ENCODE results near the gene GMPPA. TPM values are rescaled to one million over a fixed set of nuclear protein-coding genes. Genes with fewer than 3 reads are reported as not detected.

GMPPA gene
- total RNA-seq, 1 experiment from 2014 or later = 47.0 TPM

DNA sequence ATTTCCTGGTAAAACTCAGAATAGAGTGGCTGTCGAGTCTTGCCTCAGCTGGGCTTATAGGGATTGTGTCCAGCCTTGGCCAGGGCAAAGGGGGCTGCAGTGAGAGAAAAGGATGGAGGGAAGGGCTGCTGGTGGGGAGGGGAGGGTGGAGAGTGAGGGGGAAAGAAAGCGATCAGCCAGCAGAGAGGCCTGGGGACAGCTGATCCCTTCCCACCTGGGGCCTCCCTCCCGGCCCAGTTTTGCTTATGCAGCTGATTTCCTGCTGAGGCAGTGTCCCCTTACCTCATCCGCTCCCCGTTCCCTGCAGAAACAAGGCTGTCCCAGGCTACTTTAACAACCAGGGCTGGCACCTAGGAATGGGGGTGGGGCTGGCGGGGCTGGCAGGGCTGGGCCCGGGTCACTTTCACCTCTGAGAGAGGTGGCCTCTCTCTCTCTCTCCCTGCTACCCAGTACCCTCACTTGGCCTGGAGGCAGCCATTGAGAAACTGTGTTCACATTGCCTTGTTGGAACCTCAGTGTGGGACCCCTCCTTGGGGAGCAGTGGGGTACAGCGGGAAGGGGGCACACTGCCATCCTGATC lies 12.2 kb upstream of the GMPPA start:
- no peaks in the 10 kb centered on the region for H3K36me3 ChIP-seq
- no peak for DNase-seq (ENCODE audit: low read depth in 1 of 2, low spot score in 2 of 2)
- H3K4me1 ChIP-seq (replicated peaks) = peaks cover 8% of the 10 kb centered on the region
- no peak overlapping the region for H3K27ac ChIP-seq
- H3K4me3 ChIP-seq = no peak overlapping the region
- peaks cover 37% of the 10 kb centered on the region for H3K27me3 ChIP-seq (replicated peaks)
- no peaks in the 10 kb centered on the region for H3K9me3 ChIP-seq (replicated peaks)

DNA sequence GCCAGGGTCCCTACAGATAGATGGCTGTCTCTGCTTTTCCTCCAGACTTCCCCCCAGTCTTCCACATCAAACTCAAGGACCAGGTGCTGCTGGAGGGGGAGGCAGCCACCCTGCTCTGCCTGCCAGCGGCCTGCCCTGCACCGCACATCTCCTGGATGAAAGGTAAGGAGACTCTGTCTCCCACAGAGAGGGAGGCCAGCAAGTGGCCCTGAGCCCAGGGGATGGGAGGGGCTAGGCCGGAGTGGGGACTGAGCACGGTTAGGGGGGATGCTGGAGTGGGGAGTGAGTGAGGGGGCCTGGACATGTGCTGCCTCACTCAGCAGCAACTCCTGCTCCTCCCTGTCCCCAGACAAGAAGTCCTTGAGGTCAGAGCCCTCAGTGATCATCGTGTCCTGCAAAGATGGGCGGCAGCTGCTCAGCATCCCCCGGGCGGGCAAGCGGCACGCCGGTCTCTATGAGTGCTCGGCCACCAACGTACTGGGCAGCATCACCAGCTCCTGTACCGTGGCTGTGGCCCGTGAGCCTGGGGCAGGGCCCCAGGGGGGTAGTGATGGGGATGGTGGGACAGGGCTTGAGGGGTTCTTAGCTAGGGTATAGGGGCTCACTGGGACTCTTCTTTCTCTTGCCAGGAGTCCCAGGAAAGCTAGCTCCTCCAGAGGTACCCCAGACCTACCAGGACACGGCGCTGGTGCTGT lies 10.4 kb upstream of the GMPPA start:
- Histone ChIP-seq H3K36me3 (no peaks in the 10 kb centered on the region), H3K4me3 (no peak overlapping the region), H3K9me3 (replicated peaks) (no peaks in the 10 kb centered on the region), H3K4me1 (replicated peaks) (peaks cover 8% of the 10 kb centered on the region), H3K27me3 (replicated peaks) (peaks cover 33% of the 10 kb centered on the region), H3K27ac (no peak overlapping the region)
- no peak for DNase-seq (ENCODE audit: low read depth in 1 of 2, low spot score in 2 of 2)

DNA sequence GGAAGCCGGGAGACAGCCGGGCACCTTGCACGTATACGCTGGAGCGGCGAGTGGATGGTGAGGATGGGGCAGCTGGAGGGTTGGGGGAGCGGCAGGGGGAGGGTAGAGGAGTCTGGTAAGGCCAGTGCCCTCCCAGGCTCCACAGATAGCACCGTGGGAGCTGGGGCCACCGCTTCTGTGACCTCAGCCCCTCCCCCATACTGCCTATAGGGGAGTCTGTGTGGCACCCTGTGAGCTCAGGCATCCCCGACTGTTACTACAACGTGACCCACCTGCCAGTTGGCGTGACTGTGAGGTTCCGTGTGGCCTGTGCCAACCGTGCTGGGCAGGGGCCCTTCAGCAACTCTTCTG lies 9.9 kb upstream of the GMPPA start:
- Histone ChIP-seq H3K27me3 (replicated peaks) (peaks cover 33% of the 10 kb centered on the region), H3K9me3 (replicated peaks) (no peaks in the 10 kb centered on the region), H3K27ac (no peak overlapping the region), H3K4me3 (no peak overlapping the region), H3K4me1 (replicated peaks) (peaks cover 8% of the 10 kb centered on the region), H3K36me3 (no peaks in the 10 kb centered on the region)
- DNase-seq (ENCODE audit: low read depth in 1 of 2, low spot score in 2 of 2) = no peak

DNA sequence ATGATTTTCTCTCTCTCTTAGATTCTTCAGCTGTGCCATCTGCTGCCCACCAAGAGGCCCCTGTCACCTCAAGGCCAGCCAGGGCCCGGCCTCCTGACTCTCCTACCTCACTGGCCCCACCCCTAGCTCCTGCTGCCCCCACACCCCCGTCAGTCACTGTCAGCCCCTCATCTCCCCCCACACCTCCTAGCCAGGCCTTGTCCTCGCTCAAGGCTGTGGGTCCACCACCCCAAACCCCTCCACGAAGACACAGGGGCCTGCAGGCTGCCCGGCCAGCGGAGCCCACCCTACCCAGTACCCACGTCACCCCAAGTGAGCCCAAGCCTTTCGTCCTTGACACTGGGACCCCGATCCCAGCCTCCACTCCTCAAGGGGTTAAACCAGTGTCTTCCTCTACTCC lies 9.4 kb upstream of the GMPPA start:
- no peaks in the 10 kb centered on the region for H3K9me3 ChIP-seq (replicated peaks)
- no peaks in the 10 kb centered on the region for H3K36me3 ChIP-seq
- DNase-seq (ENCODE audit: low read depth in 1 of 2, low spot score in 2 of 2) = no peak
- H3K27me3 ChIP-seq (replicated peaks) = peaks cover 28% of the 10 kb centered on the region
- peaks cover 5% of the 10 kb centered on the region for H3K4me1 ChIP-seq (replicated peaks)
- no peak overlapping the region for H3K27ac ChIP-seq
- H3K4me3 ChIP-seq = no peak overlapping the region

DNA sequence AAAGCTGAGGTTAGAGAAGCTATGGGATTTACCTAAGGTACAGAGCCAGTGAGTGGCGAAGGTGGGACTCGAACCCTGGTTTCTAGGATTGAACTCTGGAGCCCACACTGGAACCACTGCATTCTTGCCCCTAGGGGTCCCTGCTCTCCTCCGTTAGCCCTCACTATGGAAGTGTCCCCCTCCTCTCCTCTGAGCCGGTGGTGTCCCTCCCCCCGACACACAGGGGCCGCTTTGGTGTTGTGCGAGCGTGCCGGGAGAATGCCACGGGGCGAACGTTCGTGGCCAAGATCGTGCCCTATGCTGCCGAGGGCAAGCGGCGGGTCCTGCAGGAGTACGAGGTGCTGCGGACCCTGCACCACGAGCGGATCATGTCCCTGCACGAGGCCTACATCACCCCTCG lies 8.5 kb upstream of the GMPPA start:
- Histone ChIP-seq H3K4me1 (replicated peaks) (no peaks in the 10 kb centered on the region), H3K27ac (no peak overlapping the region), H3K36me3 (no peaks in the 10 kb centered on the region), H3K4me3 (no peak overlapping the region), H3K27me3 (replicated peaks) (peaks cover 19% of the 10 kb centered on the region), H3K9me3 (replicated peaks) (no peaks in the 10 kb centered on the region)
- no peak for DNase-seq (ENCODE audit: low read depth in 1 of 2, low spot score in 2 of 2)

DNA sequence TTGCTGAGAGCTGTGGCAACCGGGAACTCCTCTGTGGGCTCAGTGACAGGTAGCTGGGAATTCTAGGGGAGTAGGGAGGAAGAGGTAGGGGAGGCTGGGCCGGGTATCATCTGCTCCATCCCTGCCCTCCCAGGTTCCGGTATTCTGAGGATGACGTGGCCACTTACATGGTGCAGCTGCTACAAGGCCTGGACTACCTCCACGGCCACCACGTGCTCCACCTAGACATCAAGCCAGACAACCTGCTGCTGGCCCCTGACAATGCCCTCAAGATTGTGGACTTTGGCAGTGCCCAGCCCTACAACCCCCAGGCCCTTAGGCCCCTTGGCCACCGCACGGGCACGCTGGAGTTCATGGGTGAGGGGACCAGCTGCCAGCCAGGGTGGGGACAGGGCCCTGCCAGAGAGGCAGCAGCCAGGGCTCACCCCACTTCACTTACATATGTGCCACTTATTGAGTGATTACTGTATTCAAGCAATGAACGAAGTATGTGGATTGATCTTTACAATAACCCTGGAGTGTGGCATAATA lies 8.0 kb upstream of the GMPPA start:
- H3K9me3 ChIP-seq (replicated peaks) = no peaks in the 10 kb centered on the region
- H3K27ac ChIP-seq = no peak overlapping the region
- DNase-seq (ENCODE audit: low read depth in 1 of 2, low spot score in 2 of 2) = no peak
- no peak overlapping the region for H3K4me3 ChIP-seq
- H3K4me1 ChIP-seq (replicated peaks) = peaks cover 3% of the 10 kb centered on the region
- H3K27me3 ChIP-seq (replicated peaks) = peaks cover 14% of the 10 kb centered on the region
- no peaks in the 10 kb centered on the region for H3K36me3 ChIP-seq

DNA sequence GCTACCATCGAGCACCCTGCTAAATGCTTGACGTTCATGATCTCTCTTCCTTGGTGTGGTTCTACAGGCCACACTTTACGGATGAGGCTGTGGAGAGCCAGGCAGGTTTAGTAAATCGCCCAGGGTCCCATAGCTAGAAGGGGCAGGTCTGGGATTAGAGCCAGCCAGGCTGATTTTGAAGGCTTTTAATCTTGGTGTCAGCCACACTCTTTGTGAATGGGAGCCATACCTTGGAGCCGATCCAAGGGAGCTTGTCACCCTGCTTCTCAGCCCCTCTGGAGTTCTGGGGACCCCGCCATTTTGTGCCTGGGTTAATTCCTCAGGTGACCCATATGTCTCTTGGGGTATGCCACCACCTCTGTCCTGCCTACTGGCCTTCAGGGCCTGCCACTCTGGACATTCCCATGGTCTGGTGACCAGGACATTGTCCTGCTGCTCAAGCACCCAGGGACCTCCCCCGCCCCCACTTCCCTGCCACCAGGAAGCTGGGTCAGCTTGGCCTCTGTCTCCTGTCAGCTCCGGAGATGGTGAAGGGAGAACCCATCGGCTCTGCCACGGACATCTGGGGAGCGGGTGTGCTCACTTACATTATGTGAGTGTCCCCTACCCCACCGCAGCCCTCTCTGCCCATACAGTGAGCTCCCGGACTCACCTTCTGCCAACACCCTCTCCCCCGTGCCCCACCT lies 7.3 kb upstream of the GMPPA start:
- Histone ChIP-seq H3K27me3 (replicated peaks) (peaks cover 7% of the 10 kb centered on the region; the same call in 1 of the 2 replicates), H3K4me3 (no peak overlapping the region), H3K27ac (no peak overlapping the region), H3K9me3 (replicated peaks) (no peaks in the 10 kb centered on the region), H3K36me3 (no peaks in the 10 kb centered on the region), H3K4me1 (replicated peaks) (peaks cover 5% of the 10 kb centered on the region)
- DNase-seq (ENCODE audit: low read depth in 1 of 2, low spot score in 2 of 2) = no peak

DNA sequence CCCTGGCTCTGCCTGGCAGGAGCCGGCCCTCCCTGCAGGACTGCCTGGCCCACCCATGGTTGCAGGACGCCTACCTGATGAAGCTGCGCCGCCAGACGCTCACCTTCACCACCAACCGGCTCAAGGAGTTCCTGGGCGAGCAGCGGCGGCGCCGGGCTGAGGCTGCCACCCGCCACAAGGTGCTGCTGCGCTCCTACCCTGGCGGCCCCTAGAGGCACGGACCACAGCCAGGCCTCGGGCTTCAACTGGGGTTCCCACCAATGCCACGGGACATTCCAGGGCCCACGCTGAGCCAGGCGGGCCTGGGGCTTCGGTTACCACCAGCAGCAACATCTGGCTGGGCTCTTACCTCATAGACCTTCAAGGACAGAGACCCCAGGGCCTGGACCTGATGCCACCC lies 6.1 kb upstream of the GMPPA start:
- Histone ChIP-seq H3K27me3 (replicated peaks) (no peaks in the 10 kb centered on the region), H3K4me3 (no peak overlapping the region), H3K4me1 (replicated peaks) (peaks cover 10% of the 10 kb centered on the region), H3K27ac (no peak overlapping the region), H3K9me3 (replicated peaks) (no peaks in the 10 kb centered on the region), H3K36me3 (no peaks in the 10 kb centered on the region)
- DNase-seq (ENCODE audit: low read depth in 1 of 2, low spot score in 2 of 2) = no peak

DNA sequence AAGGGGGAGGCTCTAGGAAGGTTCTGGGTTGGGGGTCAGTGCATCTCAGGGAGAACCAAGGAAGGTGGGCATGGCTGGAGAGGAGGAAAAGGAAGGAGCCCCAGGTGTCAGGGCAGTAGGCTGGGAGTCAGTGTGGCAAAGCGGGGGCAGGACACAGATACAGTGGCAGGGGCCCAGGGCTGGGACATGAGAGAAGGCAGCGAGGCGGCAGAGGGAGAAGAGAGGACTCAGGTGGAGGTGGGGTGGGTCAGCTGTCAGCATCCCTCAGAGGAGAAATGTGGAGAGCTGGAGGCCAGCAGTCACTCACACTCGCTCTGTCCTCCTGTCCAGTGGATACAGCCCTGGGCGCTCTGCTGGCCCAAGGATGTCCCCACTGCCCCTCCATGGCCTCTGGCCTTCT lies 5.6 kb upstream of the GMPPA start:
- H3K27ac ChIP-seq = no peak overlapping the region
- peaks cover 15% of the 10 kb centered on the region for H3K4me1 ChIP-seq (replicated peaks)
- DNase-seq (ENCODE audit: low read depth in 1 of 2, low spot score in 2 of 2) = no peak
- no peaks in the 10 kb centered on the region for H3K9me3 ChIP-seq (replicated peaks)
- H3K36me3 ChIP-seq = no peaks in the 10 kb centered on the region
- H3K4me3 ChIP-seq = no peak overlapping the region
- H3K27me3 ChIP-seq (replicated peaks) = no peaks in the 10 kb centered on the region

DNA sequence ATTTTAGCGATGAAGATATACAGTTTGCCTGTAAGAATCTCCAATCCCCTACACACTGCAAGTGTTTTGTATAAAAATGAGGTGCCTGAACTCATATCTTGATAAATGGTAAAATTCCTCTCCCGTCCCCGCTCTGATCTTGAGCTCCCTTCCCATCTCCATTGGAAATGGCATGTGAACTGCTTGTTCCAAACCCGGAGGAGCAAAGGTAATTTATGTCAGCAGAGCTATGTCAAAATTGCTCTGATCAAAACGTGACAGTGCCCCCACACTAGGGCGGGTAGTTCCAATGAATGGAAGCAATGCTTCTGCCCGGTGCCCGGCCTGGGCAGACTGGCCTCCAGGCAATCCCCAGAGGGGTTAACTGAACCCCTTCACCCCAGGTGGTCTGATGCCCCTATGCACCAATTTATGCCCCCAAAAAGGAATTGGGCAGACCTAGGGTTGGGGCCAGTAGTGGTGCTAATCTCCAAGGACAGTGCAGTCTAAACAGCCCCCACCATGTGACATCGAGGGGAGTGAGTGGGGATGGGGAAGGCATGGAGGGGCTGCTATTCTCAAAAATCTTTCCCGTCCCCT lies 3.6 kb upstream of the GMPPA start:
- Histone ChIP-seq H3K36me3 (no peaks in the 10 kb centered on the region), H3K27ac (no peak overlapping the region), H3K4me1 (replicated peaks) (peaks cover 26% of the 10 kb centered on the region), H3K4me3 (no peak overlapping the region), H3K9me3 (replicated peaks) (no peaks in the 10 kb centered on the region), H3K27me3 (replicated peaks) (no peaks in the 10 kb centered on the region)
- DNase-seq (ENCODE audit: low read depth in 1 of 2, low spot score in 2 of 2) = no peak

DNA sequence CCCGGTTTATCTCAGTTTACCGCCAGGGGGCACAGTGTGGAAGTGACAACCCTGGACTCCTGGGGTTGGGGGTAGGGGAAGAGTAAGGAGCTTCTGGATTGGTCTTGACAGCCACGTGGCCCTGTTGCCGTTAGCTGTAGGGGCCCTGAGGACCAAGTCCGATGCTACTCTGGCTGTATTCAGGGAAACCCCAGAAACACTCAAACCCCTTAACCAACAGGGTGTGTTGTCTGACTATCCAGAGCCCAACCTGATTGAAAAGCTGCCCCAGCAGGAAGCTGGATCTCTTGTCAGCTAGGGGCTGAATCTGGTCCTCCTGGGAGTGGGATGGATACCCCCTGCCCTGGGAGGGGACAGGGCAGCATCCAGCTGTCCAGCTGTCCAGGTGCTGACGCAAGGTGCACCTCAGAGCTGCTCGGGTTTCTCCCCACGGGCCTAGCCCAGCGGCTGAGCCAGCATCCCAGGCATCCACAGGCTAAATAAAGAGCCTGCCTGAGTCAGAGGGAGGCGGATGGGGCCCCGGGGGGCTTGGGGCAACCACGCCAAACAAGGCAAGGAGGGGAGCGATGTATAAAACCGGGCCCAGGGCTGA lies 3.1 kb upstream of the GMPPA start:
- Histone ChIP-seq H3K4me3 (no peak overlapping the region), H3K4me1 (replicated peaks) (peaks cover 27% of the 10 kb centered on the region), H3K9me3 (replicated peaks) (no peaks in the 10 kb centered on the region), H3K27me3 (replicated peaks) (no peaks in the 10 kb centered on the region), H3K27ac (no peak overlapping the region), H3K36me3 (no peaks in the 10 kb centered on the region)
- peak; percentile 45 to 77 for DNase-seq (ENCODE audit: low read depth in 1 of 2, low spot score in 2 of 2)

DNA sequence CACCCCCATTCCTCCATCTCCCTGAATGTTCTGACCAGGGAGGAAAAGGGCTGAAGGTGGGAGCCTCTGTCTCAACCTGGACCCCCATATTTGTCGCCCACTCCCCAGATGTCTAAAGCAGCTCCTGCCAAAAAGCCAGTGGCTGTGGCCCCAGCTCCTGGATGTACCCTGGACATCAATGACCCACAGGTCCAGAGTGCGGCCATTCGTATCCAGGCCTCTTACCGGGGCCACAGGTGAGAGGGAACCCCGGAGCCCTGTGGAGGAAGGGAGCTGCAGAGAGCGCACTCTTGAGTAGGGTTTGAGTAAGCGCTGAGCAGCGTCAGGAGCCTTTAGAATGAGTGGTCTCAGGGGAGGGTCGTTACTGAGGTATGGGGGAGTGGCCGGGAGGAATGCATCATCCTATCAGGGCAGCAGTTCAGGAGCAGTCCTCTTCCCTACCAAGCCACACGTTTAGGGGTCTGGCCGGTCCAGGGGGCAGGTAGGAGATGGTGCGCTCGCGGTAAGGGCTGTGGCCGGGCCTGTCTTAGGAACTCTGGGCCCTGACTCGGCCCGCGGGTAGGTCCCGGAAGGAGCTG lies 2.4 kb upstream of the GMPPA start:
- no peak for DNase-seq (ENCODE audit: low read depth in 1 of 2, low spot score in 2 of 2)
- no peaks in the 10 kb centered on the region for H3K27me3 ChIP-seq (replicated peaks)
- peaks cover 27% of the 10 kb centered on the region for H3K4me1 ChIP-seq (replicated peaks)
- no peak overlapping the region for H3K4me3 ChIP-seq
- no peaks in the 10 kb centered on the region for H3K9me3 ChIP-seq (replicated peaks)
- no peaks in the 10 kb centered on the region for H3K36me3 ChIP-seq
- H3K27ac ChIP-seq = no peak overlapping the region

DNA sequence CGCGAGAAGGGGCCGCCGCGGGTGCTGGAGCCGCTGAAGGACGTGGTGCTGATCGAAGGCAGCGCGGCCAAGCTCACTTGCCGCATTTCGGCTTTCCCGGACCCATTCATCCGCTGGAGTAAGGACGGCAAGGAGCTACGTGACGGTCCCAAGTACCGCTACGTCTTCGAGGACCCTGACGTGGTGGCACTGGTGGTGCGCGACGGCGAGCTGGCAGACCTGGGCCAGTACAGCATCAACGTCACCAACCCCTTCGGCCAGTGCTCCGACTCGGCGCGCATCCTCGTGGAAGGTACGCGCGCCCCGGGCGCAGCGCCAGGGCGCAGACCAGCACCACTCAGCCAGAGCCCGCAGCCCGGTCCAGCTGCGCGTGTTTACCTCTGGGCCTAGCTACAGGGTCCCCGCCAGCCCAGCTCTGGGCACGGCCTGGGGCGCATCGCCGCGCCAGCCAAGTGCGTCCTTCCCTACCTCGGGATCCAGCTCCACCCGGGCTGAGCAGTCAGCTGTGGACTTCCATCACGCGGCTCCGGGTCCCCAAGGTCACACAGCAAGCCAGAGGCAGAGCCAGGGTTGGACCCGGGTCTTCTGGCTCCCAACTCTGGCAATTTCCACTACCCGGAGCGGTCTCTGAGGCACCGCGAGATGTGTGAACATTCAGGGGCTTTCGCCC lies 1.7 kb upstream of the GMPPA start:
- Histone ChIP-seq H3K4me1 (replicated peaks) (peaks cover 27% of the 10 kb centered on the region), H3K36me3 (peaks cover under 1% of the 10 kb centered on the region; the same call in 1 of the 2 replicates), H3K27ac (no peak overlapping the region), H3K4me3 (no peak overlapping the region), H3K27me3 (replicated peaks) (no peaks in the 10 kb centered on the region), H3K9me3 (replicated peaks) (no peaks in the 10 kb centered on the region)
- DNase-seq (ENCODE audit: low read depth in 1 of 2, low spot score in 2 of 2) = no peak
